Sigmoid colon (tissue), 7 donors: ENCODE data around the gene CALML4. TPM values are rescaled to one million over a fixed set of nuclear protein-coding genes. Genes with fewer than 3 reads are reported as not detected.

ENCODE experiments used
- DNase-seq: peaks from one replicate; pipeline ENCODE4 v3.0.0-alpha.2; 2019
- H3K27ac ChIP-seq, 4 donors: fragments of 200-600 bp; sonication (generic); one replicate each; pipeline ENCODE4 v1.5.1; 2016 to 2019; ENCODE audit warnings: mild to moderate bottlenecking in 1 of 4
- H3K27me3 ChIP-seq, 3 donors: fragments of 200-600 bp; sonication (generic); one replicate each; pipeline ENCODE4 v1.5.1; 2019; ENCODE audit warnings: mild to moderate bottlenecking in 1 of 3
- H3K36me3 ChIP-seq, 4 donors: fragments of 200-600 bp; sonication (generic); one replicate each; pipeline ENCODE4 v1.5.1; 2016 to 2019
- H3K4me1 ChIP-seq, 4 donors: fragments of 200-600 bp; sonication (generic); one replicate each; pipeline ENCODE4 v1.5.1; 2017 to 2019
- H3K4me3 ChIP-seq, 4 donors: fragments of 200-600 bp; sonication (generic); one replicate each; pipeline ENCODE4 v1.5.1; 2017 to 2019; ENCODE audit warnings: mild to moderate bottlenecking in 2 of 4, moderate library complexity in 1 of 4
- H3K9me3 ChIP-seq, 4 donors: fragments of 200-600 bp in 3 of 4; sonication (generic) in 3 of 4; one replicate each; pipeline versions ENCODE4 v1.5.1 to v1.6.1; 2013 to 2019
- EP300 ChIP-seq, 4 donors: sonication (generic); formaldehyde crosslinking; IDR thresholded peaks; one replicate each; pipeline ENCODE4 v1.6.1; 2017; ENCODE audit warnings: antibody characterized with exemption in 4 of 4
- POLR2A ChIP-seq, 2 donors: fragments of 450-650 bp; IDR thresholded peaks; one replicate each; pipeline ENCODE4 v1.6.1; 2016; ENCODE audit warnings: antibody characterized with exemption in 2 of 2, mild to moderate bottlenecking in 2 of 2, moderate library complexity in 2 of 2
- POLR2AphosphoS5 ChIP-seq, 4 donors: sonication (generic); formaldehyde crosslinking; IDR thresholded peaks; one replicate each; pipeline ENCODE4 v1.6.1; 2017; ENCODE audit warnings: antibody characterized with exemption in 4 of 4
- WGBS, 2 donors: extraction: QIAGEN DNeasy Blood & Tissue Kit; methylation state at CpG; one replicate each; pipeline ENCODE4 v1.1.7; 2013; 5-methylcytosine and 5-hydroxymethylcytosine counted together
- intact Hi-C: fragments of 100-400 bp; cut with DNase I; formaldehyde crosslinking; loops from one replicate; pipeline ENCODE4 v1.15.1; 2023
- polyA plus RNA-seq, 3 donors: library from polyadenylated mRNA; stranded (reverse); fragments of 200-250 nt; gene quantifications; one replicate each; pipeline ENCODE4 v1.2.3, GENCODE V29; 2013
- total RNA-seq, 4 donors: library from RNA; depleted of rRNA; stranded (reverse); fragments of >200 nt; gene quantifications; one replicate each; pipeline ENCODE4 v1.1.0, GENCODE V29; 2016
- TF ChIP-seq, protein P1 (sequence below), 4 experiments: fragments of 450-650 bp in 3 of 4; fragments of 200-600 bp in 1 of 4; IDR thresholded peaks; one replicate each; pipeline ENCODE4 v1.5.1; 2016 to 2019; ENCODE audit warnings: antibody characterized with exemption in 4 of 4, mild to moderate bottlenecking in 3 of 4, moderate library complexity in 2 of 4
- donor health status: healthy with polysubstance abuse.
- donor health status: Bipolar disorder and iron deficiency.
- donor health status: healthy.

CALML4 gene
- total and polyA plus RNA-seq, 7 donors, result 3.9 to 309 (median 10.9) TPM

DNA sequence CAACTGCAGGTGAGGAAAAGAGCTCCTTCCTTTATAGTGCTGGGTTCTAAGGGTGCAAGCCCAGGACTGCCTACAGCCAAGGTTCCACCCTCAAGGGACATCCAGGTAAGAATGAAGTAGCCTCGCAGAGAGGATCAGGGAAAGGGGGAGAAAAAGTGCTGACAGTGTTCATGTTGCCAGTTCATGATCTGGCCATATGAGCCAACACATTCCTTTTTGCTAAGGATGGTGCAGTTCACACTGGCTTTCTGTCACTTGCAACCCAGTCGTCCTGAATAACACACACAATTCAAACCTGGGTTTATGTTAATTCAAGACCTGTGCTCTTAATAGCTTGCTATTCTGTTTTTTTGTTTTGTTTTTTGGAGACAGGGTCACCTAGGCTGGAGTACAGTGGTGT lies 15.4 kb upstream of the CALML4 start:
- TF ChIP-seq EP300 (IDR thresholded peaks at IDR 0.05) (no peak), POLR2A (IDR thresholded peaks at IDR 0.05) (no peak), POLR2AphosphoS5 (IDR thresholded peaks at IDR 0.05) (no peak)
- TF ChIP-seq, protein P1, sequence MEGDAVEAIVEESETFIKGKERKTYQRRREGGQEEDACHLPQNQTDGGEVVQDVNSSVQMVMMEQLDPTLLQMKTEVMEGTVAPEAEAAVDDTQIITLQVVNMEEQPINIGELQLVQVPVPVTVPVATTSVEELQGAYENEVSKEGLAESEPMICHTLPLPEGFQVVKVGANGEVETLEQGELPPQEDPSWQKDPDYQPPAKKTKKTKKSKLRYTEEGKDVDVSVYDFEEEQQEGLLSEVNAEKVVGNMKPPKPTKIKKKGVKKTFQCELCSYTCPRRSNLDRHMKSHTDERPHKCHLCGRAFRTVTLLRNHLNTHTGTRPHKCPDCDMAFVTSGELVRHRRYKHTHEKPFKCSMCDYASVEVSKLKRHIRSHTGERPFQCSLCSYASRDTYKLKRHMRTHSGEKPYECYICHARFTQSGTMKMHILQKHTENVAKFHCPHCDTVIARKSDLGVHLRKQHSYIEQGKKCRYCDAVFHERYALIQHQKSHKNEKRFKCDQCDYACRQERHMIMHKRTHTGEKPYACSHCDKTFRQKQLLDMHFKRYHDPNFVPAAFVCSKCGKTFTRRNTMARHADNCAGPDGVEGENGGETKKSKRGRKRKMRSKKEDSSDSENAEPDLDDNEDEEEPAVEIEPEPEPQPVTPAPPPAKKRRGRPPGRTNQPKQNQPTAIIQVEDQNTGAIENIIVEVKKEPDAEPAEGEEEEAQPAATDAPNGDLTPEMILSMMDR (IDR thresholded peaks at IDR 0.05), result no peak
- no peak overlapping the region for H3K4me3 ChIP-seq
- H3K36me3 ChIP-seq, result peaks cover 0 to 20% (median 0%) of the 10 kb centered on the region in 4 donors
- intact Hi-C loops, result no loop called here
- no peaks in the 10 kb centered on the region for H3K4me1 ChIP-seq
- DNase-seq, result no peak
- H3K27ac ChIP-seq, result no peak overlapping the region
- no peaks in the 10 kb centered on the region for H3K9me3 ChIP-seq
- H3K27me3 ChIP-seq, result no peaks in the 10 kb centered on the region
- 96 to 99% methylated on average over 2 of the region's 2 CpGs for WGBS, 2 donors

DNA sequence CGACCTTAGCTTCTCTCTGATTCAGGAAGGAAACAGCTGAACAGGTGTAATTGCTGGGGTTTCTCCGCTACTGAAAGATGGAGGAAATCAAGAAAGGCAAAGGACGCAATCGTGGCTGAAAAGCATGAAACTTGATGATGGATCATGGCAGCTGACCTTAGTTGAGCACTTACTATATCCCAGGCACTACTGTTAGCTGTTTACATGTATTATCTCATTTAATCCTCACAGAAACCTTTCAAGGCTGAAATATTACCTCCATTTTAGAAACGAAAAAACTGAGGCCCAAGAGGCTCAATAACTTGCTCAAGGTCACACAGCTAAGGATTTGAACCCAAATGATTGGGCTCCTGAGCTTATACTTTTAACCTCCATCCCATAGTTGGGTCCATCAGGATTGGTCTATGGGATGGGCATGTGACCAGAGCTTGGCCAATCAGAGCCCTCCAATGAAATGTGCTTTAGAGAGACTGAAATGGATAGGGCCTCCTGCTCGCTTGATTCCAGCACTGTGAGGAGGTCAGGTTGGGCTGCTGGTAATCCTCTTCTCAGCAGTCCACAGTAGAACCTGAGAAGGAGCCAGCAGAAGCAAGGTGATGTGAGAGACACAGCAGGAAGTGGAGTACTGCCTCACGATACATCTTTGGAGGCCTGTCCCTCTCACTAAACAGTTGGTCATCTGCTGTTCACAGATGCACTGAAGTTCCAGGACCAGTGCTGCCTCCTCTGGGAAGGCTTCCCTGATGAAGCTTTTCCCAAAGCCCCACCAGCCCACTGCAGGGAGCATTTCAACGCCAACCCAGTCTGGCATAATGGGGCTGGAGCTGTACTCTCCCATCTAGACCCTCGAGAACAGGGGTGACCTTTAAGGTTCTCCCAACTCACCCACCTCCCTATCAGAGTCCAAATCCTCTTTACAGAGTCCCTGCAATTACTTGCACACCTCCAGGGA lies 14.0 kb upstream of the CALML4 start:
- TF ChIP-seq EP300 (IDR thresholded peaks at IDR 0.05) (no peak), POLR2AphosphoS5 (IDR thresholded peaks at IDR 0.05) (no peak), POLR2A (IDR thresholded peaks at IDR 0.05) (no peak)
- TF ChIP-seq, protein P1 (IDR thresholded peaks at IDR 0.05), result no peak
- peak; percentile 43 for DNase-seq
- H3K27me3 ChIP-seq, result no peaks in the 10 kb centered on the region
- intact Hi-C loops, result loop anchor here (10.0 kb wide), 1 partner anchor 164 kb away; the partner anchor contains the start of gene PIAS1
- no peaks in the 10 kb centered on the region for H3K4me1 ChIP-seq
- no peak overlapping the region for H3K4me3 ChIP-seq
- H3K36me3 ChIP-seq, result peaks cover 0 to 20% (median 0%) of the 10 kb centered on the region in 4 donors
- H3K27ac ChIP-seq, result no peak overlapping the region
- 95 to 96% methylated on average over 9 of the region's 9 CpGs for WGBS, 2 donors
- H3K9me3 ChIP-seq, result no peaks in the 10 kb centered on the region

DNA sequence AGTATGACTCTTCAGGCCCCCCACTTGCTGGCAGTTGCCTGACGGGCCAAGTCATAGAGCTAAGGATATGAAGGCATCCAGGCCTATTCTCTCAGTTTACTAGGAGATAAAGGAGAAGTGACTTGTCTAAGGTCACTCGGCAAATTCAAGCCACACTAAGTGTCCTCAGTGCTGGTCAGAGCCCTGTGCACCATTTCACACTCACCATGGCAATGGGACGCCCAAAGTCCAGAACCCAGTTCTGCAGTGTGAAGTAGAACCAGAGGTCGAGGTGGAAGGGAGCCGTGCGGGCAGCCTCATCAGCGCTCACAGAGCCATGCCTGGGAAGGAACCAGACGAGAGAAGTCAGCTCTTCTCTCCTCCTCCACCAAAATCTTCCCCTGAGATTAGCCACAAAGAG lies 13.2 kb upstream of the CALML4 start:
- Histone ChIP-seq H3K4me3 (no peak overlapping the region), H3K27me3 (no peaks in the 10 kb centered on the region), H3K27ac (no peak overlapping the region), H3K36me3 (peaks cover 0 to 20% (median 0%) of the 10 kb centered on the region in 4 donors), H3K9me3 (no peaks in the 10 kb centered on the region), H3K4me1 (no peaks in the 10 kb centered on the region)
- DNase-seq, result peak; percentile 11
- WGBS, 2 donors, result 95% methylated on average over 8 of the region's 8 CpGs
- intact Hi-C loops, result loop anchor here (10.0 kb wide), 1 partner anchor 164 kb away; the partner anchor contains the start of gene PIAS1
- TF ChIP-seq POLR2AphosphoS5 (IDR thresholded peaks at IDR 0.05), result no peak
- no peak for TF ChIP-seq EP300 (IDR thresholded peaks at IDR 0.05)
- no peak for TF ChIP-seq POLR2A (IDR thresholded peaks at IDR 0.05)
- TF ChIP-seq, protein P1 (IDR thresholded peaks at IDR 0.05), result no peak

DNA sequence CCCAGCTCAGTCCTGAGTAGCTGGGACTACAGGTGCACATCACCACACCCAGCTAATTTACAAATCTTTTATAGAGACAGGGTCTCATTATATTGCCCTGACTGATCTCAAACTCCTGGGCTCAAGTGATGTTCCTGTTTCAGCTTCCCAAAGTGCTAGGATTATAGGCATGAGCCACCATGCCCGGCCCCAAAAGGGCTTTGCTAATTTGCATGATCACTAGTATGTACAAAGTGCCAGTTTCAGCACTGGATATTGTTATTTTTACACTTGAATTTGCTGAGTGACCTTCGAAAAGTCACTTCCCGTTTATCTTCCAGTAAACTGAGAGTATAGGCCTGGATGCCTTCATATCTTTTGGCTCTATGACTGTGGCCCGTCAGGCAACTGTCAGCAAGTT lies 12.2 kb upstream of the CALML4 start:
- Histone ChIP-seq H3K4me3 (no peak overlapping the region), H3K36me3 (peaks cover 0 to 20% (median 0%) of the 10 kb centered on the region in 4 donors), H3K27me3 (no peaks in the 10 kb centered on the region), H3K27ac (no peak overlapping the region), H3K4me1 (no peaks in the 10 kb centered on the region), H3K9me3 (no peaks in the 10 kb centered on the region)
- DNase-seq, result peak; percentile 8
- WGBS, 2 donors, result 82 to 93% methylated on average over 4 of the region's 4 CpGs
- intact Hi-C loops, result loop anchor here (10.0 kb wide), 1 partner anchor 163 kb away; the partner anchor contains the start of gene PIAS1
- no peak for TF ChIP-seq POLR2A (IDR thresholded peaks at IDR 0.05)
- TF ChIP-seq POLR2AphosphoS5 (IDR thresholded peaks at IDR 0.05), result no peak
- TF ChIP-seq, protein P1 (IDR thresholded peaks at IDR 0.05), result no peak
- no peak for TF ChIP-seq EP300 (IDR thresholded peaks at IDR 0.05)
